Gastroesophageal sphincter (tissue), 4 donors: ENCODE results near the gene TMEM108. TPM values are rescaled to one million over a fixed set of nuclear protein-coding genes. Genes with fewer than 3 reads are reported as not detected.

Source experiments
- ATAC-seq: fragments of 150-250 bp; one replicate; pipeline ENCODE4 v1.9.1; 2016; ENCODE audit warnings: mild to moderate bottlenecking, moderate library complexity
- H3K27ac ChIP-seq, 4 donors: fragments of 200-600 bp; sonication (generic) in 3 of 4; 1 replicate in 3 of 4; 2 replicates in 1 of 4; pipeline ENCODE4 v1.5.1; 2016 to 2019
- H3K27me3 ChIP-seq: fragments of 200-600 bp; sonication (generic); one replicate; pipeline ENCODE4 v1.5.1; 2019
- H3K36me3 ChIP-seq, 2 donors: fragments of 200-600 bp; sonication (generic); one replicate each; pipeline ENCODE4 v1.5.1; 2019; ENCODE audit warnings: control low read depth in 1 of 2
- H3K4me1 ChIP-seq, 3 donors: fragments of 200-600 bp; sonication (generic); 1 replicate in 2 of 3; 2 replicates in 1 of 3; pipeline ENCODE4 v1.5.1; 2016 to 2019; ENCODE audit warnings: control low read depth in 2 of 3
- H3K4me3 ChIP-seq, 2 donors: fragments of 200-600 bp; sonication (generic); one replicate each; pipeline ENCODE4 v1.5.1; 2019; ENCODE audit warnings: mild to moderate bottlenecking in 1 of 2, moderate library complexity in 1 of 2
- H3K9me3 ChIP-seq, 3 donors: fragments of 200-600 bp; sonication (generic); one replicate each; pipeline ENCODE4 v1.5.1; 2017 to 2019; ENCODE audit warnings: control low read depth in 2 of 3
- CTCF ChIP-seq, 4 experiments: fragments of 200-600 bp in 2 of 4; fragments of 450-650 bp in 2 of 4; sonication (generic) in 1 of 4; IDR thresholded peaks; one replicate each; pipeline ENCODE4 v1.5.1; 2017 to 2019; ENCODE audit warnings: antibody characterized with exemption in 4 of 4, mild to moderate bottlenecking in 2 of 4, moderate library complexity in 2 of 4
- EP300 ChIP-seq: sonication (generic); formaldehyde crosslinking; IDR thresholded peaks from one replicate; pipeline ENCODE4 v1.6.1; 2017; ENCODE audit warnings: antibody characterized with exemption, mild to moderate bottlenecking
- POLR2A ChIP-seq, 2 donors: fragments of 450-650 bp; IDR thresholded peaks; one replicate each; pipeline ENCODE4 v1.6.1; 2017; ENCODE audit warnings: antibody characterized with exemption in 2 of 2, mild to moderate bottlenecking in 2 of 2, moderate library complexity in 1 of 2
- POLR2AphosphoS5 ChIP-seq: sonication (generic); formaldehyde crosslinking; IDR thresholded peaks from one replicate; pipeline ENCODE4 v1.6.1; 2017; ENCODE audit warnings: antibody characterized with exemption
- WGBS, 2 donors: methylation state at CpG; one replicate each; pipeline ENCODE4 v1.1.5; 2018; ENCODE audit warnings: low coverage in 1 of 2; 5-methylcytosine and 5-hydroxymethylcytosine counted together
- total RNA-seq, 4 donors: library from RNA; depleted of rRNA; stranded (reverse); fragments of >200 nt; gene quantifications; one replicate each; pipeline ENCODE4 v1.1.0, GENCODE V29; 2016

The TMEM108 gene
- total RNA-seq, 4 donors from 2014 or later, result 2.7 to 7.3 (median 4.1) TPM

GRCh38 chr3:133283958-133284807, 246.0 kb downstream of the TMEM108 start:
- Histone ChIP-seq H3K9me3 (no peaks in the 10 kb centered on the region), H3K4me1 (no peaks in the 10 kb centered on the region), H3K4me3 (no peak overlapping the region), H3K27ac (no peak overlapping the region), H3K36me3 (no peaks in the 10 kb centered on the region), H3K27me3 (no peaks in the 10 kb centered on the region)
- WGBS, 2 donors, result 58 to 90% methylated on average over 2 to 4 of the region's 4 CpGs
- no peak for TF ChIP-seq POLR2A (IDR thresholded peaks at IDR 0.05)
- no peak for TF ChIP-seq POLR2AphosphoS5
- no peak for TF ChIP-seq CTCF (IDR thresholded peaks at IDR 0.05)
- TF ChIP-seq EP300, result no peak
- no peak for ATAC-seq

GRCh38 chr3:133289322-133289721, 251.1 kb downstream of the TMEM108 start:
- no peak overlapping the region for H3K4me3 ChIP-seq
- no peaks in the 10 kb centered on the region for H3K36me3 ChIP-seq
- H3K4me1 ChIP-seq, result no peaks in the 10 kb centered on the region
- H3K9me3 ChIP-seq, result no peaks in the 10 kb centered on the region
- H3K27ac ChIP-seq, result no peak overlapping the region
- 79 to 87% methylated on average over 3 of the region's 3 CpGs for WGBS, 2 donors
- no peaks in the 10 kb centered on the region for H3K27me3 ChIP-seq
- TF ChIP-seq EP300 (no peak), CTCF (IDR thresholded peaks at IDR 0.05) (no peak), POLR2A (IDR thresholded peaks at IDR 0.05) (no peak), POLR2AphosphoS5 (no peak)
- no peak for ATAC-seq

- Histone ChIP-seq H3K4me1 (peaks cover 0 to 20% (median 2%) of the 10 kb centered on the region in 3 donors), H3K9me3 (no peaks in the 10 kb centered on the region), H3K36me3 (no peaks in the 10 kb centered on the region), H3K27me3 (no peaks in the 10 kb centered on the region), H3K4me3 (no peak overlapping the region), H3K27ac (no peak overlapping the region)
- no peak for ATAC-seq
- 25 to 54% methylated on average over 3 of the region's 3 CpGs for WGBS, 2 donors
- TF ChIP-seq EP300 (no peak), CTCF (IDR thresholded peaks at IDR 0.05) (no peak), POLR2AphosphoS5 (no peak), POLR2A (IDR thresholded peaks at IDR 0.05) (no peak)
These were observed 254.1 kb downstream of the TMEM108 start for GRCh38 chr3:133292296-133292695.

- TF ChIP-seq POLR2A (IDR thresholded peaks at IDR 0.05), result no peak
- no peak for ATAC-seq
- WGBS, 2 donors, result 19 to 53% methylated on average over 4 of the region's 4 CpGs
- Histone ChIP-seq H3K4me1 (peaks cover 0 to 20% (median 2%) of the 10 kb centered on the region in 3 donors), H3K4me3 (no peak overlapping the region), H3K27ac (no peak overlapping the region), H3K9me3 (no peaks in the 10 kb centered on the region), H3K27me3 (no peaks in the 10 kb centered on the region), H3K36me3 (no peaks in the 10 kb centered on the region)
These were observed 255.4 kb downstream of the TMEM108 start for GRCh38 chr3:133293397-133294110.

GRCh38 chr3:133294253-133294652, 256.1 kb downstream of the TMEM108 start:
- no peak for ATAC-seq
- Histone ChIP-seq H3K27ac (no peak overlapping the region), H3K27me3 (no peaks in the 10 kb centered on the region), H3K36me3 (no peaks in the 10 kb centered on the region), H3K4me3 (no peak overlapping the region), H3K9me3 (no peaks in the 10 kb centered on the region), H3K4me1 (peaks cover 0 to 20% (median 2%) of the 10 kb centered on the region in 3 donors)
- 91 to 92% methylated on average over 1 of the region's 1 CpG for WGBS, 2 donors
- no peak for TF ChIP-seq POLR2A (IDR thresholded peaks at IDR 0.05)
- TF ChIP-seq EP300, result no peak
- TF ChIP-seq CTCF (IDR thresholded peaks at IDR 0.05), result no peak
- no peak for TF ChIP-seq POLR2AphosphoS5
